Liver (tissue), 9 donors: ENCODE data around the gene WDR7. TPM values are rescaled to one million over a fixed set of nuclear protein-coding genes. Genes with fewer than 3 reads are reported as not detected.

ENCODE experiments used
- DNase-seq: peaks from one replicate; pipeline ENCODE4 v3.0.0-alpha.2; 2017; ENCODE audit warnings: low spot score
- H3K27ac ChIP-seq, 2 donors: one replicate each; pipeline ENCODE4 v1.7.0; 2013; ENCODE audit warnings: inconsistent platforms in 2 of 2, low read length in 2 of 2, control low read depth in 1 of 2, low read depth in 1 of 2, mild to moderate bottlenecking in 1 of 2
- H3K27me3 ChIP-seq, 4 donors: one replicate each; pipeline versions ENCODE4 v1.6.1 to v1.7.0; 2013; ENCODE audit warnings: low read length in 3 of 4, inconsistent platforms in 1 of 4, mild to moderate bottlenecking in 1 of 4, moderate library complexity in 1 of 4; ENCODE audit not compliant: control insufficient read depth in 4 of 4, insufficient read depth in 4 of 4
- H3K36me3 ChIP-seq, 4 donors: one replicate each; pipeline versions ENCODE4 v1.6.1 to v1.7.0; 2013; ENCODE audit warnings: low read length in 3 of 4, mild to moderate bottlenecking in 3 of 4, low read depth in 1 of 4, moderate library complexity in 1 of 4; ENCODE audit not compliant: control insufficient read depth in 4 of 4, insufficient read depth in 3 of 4
- H3K4me1 ChIP-seq, 4 donors: one replicate each; pipeline versions ENCODE4 v1.6.1 to v1.7.0; 2013; ENCODE audit warnings: low read length in 3 of 4, mild to moderate bottlenecking in 3 of 4, moderate library complexity in 1 of 4; ENCODE audit not compliant: control insufficient read depth in 4 of 4, insufficient read depth in 4 of 4
- H3K4me3 ChIP-seq, 3 donors: one replicate each; pipeline versions ENCODE4 v1.6.1 to v1.7.0; 2013; ENCODE audit warnings: low read length in 3 of 3, control low read depth in 1 of 3, low read depth in 1 of 3, mild to moderate bottlenecking in 1 of 3
- H3K9ac ChIP-seq, 2 donors: one replicate each; pipeline ENCODE4 v1.7.0; 2013; ENCODE audit warnings: low read length in 2 of 2, mild to moderate bottlenecking in 2 of 2, moderate library complexity in 2 of 2, control low read depth in 1 of 2, low read depth in 1 of 2
- H3K9me3 ChIP-seq, 4 donors: one replicate each; pipeline versions ENCODE4 v1.6.1 to v1.7.0; 2013; ENCODE audit warnings: low read length in 3 of 4; ENCODE audit not compliant: control insufficient read depth in 4 of 4
- ATF3 ChIP-seq: IDR thresholded peaks from 2 replicates; pipeline ENCODE4 v1.6.1; 2016; ENCODE audit warnings: antibody characterized with exemption
- CTCF ChIP-seq: fragments of 150-350 bp; IDR thresholded peaks from 2 replicates; pipeline ENCODE4 v1.5.1; 2017; ENCODE audit warnings: improper control_type of control experiment, low read depth, low read length; ENCODE audit not compliant: missing input control
- EGR1 ChIP-seq, 2 donors: IDR thresholded peaks; 2 replicates each; pipeline ENCODE4 v1.6.1; 2016 to 2018; ENCODE audit warnings: antibody characterized with exemption in 2 of 2, low read depth in 2 of 2
- FOXA1 ChIP-seq: IDR thresholded peaks from 2 replicates; pipeline ENCODE4 v1.6.1; 2016; ENCODE audit warnings: antibody characterized with exemption
- FOXA2 ChIP-seq: IDR thresholded peaks from 2 replicates; pipeline ENCODE4 v1.6.1; 2016; ENCODE audit warnings: antibody characterized with exemption
- GABPA ChIP-seq, 2 donors: IDR thresholded peaks in 1 of 2; conservative IDR thresholded peaks in 1 of 2; 2 replicates each; pipeline ENCODE4 v1.6.1; 2016; ENCODE audit warnings: antibody characterized with exemption in 2 of 2, mild to moderate bottlenecking in 1 of 2, moderate library complexity in 1 of 2
- HNF4A ChIP-seq, 2 donors: conservative IDR thresholded peaks; 2 replicates each; pipeline ENCODE4 v1.6.1; 2016; ENCODE audit warnings: antibody characterized with exemption in 2 of 2, mild to moderate bottlenecking in 2 of 2
- HNF4G ChIP-seq: IDR thresholded peaks from 2 replicates; pipeline ENCODE4 v1.6.1; 2016; ENCODE audit warnings: antibody characterized with exemption
- JUND ChIP-seq, 2 donors: IDR thresholded peaks; 2 replicates each; pipeline ENCODE4 v1.6.1; 2016; ENCODE audit warnings: antibody characterized with exemption in 2 of 2
- MAX ChIP-seq: IDR thresholded peaks from 2 replicates; pipeline ENCODE4 v1.6.1; 2016; ENCODE audit warnings: antibody characterized with exemption
- NR2F2 ChIP-seq: IDR thresholded peaks from 2 replicates; pipeline ENCODE4 v1.6.1; 2016; ENCODE audit warnings: antibody characterized with exemption
- RAD21 ChIP-seq, 2 donors: IDR thresholded peaks; 2 replicates each; pipeline ENCODE4 v1.6.1; 2016; ENCODE audit warnings: antibody characterized with exemption in 2 of 2, mild to moderate bottlenecking in 2 of 2
- REST ChIP-seq: IDR thresholded peaks from 2 replicates; pipeline ENCODE4 v1.6.1; 2016; ENCODE audit warnings: antibody characterized with exemption, mild to moderate bottlenecking
- RXRA ChIP-seq, 2 donors: IDR thresholded peaks; 2 replicates each; pipeline ENCODE4 v1.6.1; 2017 to 2018; ENCODE audit warnings: antibody characterized with exemption in 2 of 2, mild to moderate bottlenecking in 1 of 2
- SP1 ChIP-seq: IDR thresholded peaks from 2 replicates; pipeline ENCODE4 v1.6.1; 2018; ENCODE audit warnings: antibody characterized with exemption, mild to moderate bottlenecking
- TAF1 ChIP-seq: conservative IDR thresholded peaks from 2 replicates; pipeline ENCODE4 v1.6.1; 2016; ENCODE audit warnings: antibody characterized with exemption, mild to moderate bottlenecking
- YY1 ChIP-seq: IDR thresholded peaks from 2 replicates; pipeline ENCODE4 v1.6.1; 2016; ENCODE audit warnings: antibody characterized with exemption, mild to moderate bottlenecking
- ZBTB33 ChIP-seq: IDR thresholded peaks from 2 replicates; pipeline ENCODE4 v1.6.1; 2016; ENCODE audit warnings: antibody characterized with exemption
- WGBS: extraction: QIAGEN DNeasy Blood & Tissue Kit; methylation state at CpG from one replicate; pipeline ENCODE4 v1.1.7; 2013; 5-methylcytosine and 5-hydroxymethylcytosine counted together
- polyA plus RNA-seq, 2 donors: library from polyadenylated mRNA; stranded (reverse) in 1 of 2; unstranded in 1 of 2; fragments of 200-250 nt in 1 of 2; fragments of >200 nt in 1 of 2; fragmentation: Nextera tagmentation in 1 of 2; extraction: Ambion mirVana in 1 of 2; gene quantifications; one replicate each; pipeline versions ENCODE4 v1.2.1 to v1.2.3, GENCODE V29; 2013 to 2015
- total RNA-seq, 2 donors: library from RNA; depleted of rRNA; stranded (reverse); fragments of >200 nt; gene quantifications; one replicate each; pipeline ENCODE4 v1.2.3, GENCODE V29; 2014
- donor health status: healthy.
- donor health status: healthy.
- donor health status: healthy.
- donor health status: healthy.
- donor health status: healthy.

The WDR7 gene
- total and polyA plus RNA-seq, 4 donors: 4.5 to 26.6 (median 13.2) TPM

- peak; percentile 63 to 73 for TF ChIP-seq RAD21 (IDR thresholded peaks at IDR 0.05)
- no peak for TF ChIP-seq REST
- TF ChIP-seq NR2F2: no peak
- no peak for TF ChIP-seq SP1
- peak; percentile 32 for TF ChIP-seq CTCF
- no peak for DNase-seq
- H3K9ac ChIP-seq: no peak overlapping the region
- no peaks in the 10 kb centered on the region for H3K27me3 ChIP-seq
- no peaks in the 10 kb centered on the region for H3K9me3 ChIP-seq
- H3K4me1 ChIP-seq: peaks cover 0 to 2% (median 0%) of the 10 kb centered on the region in 4 donors
- WGBS: 49% methylated on average over 5 of the region's 5 CpGs
- H3K27ac ChIP-seq: no peak overlapping the region
- no peaks in the 10 kb centered on the region for H3K36me3 ChIP-seq
- no peak overlapping the region for H3K4me3 ChIP-seq
These were observed 51.8 kb downstream of the WDR7 start for GRCh38 chr18:56702946-56703345.

GRCh38 chr18:56709463-56709862 is 58.3 kb downstream of the WDR7 start:
- H3K9ac ChIP-seq: no peak overlapping the region
- WGBS: 60% methylated on average over 2 of the region's 2 CpGs
- H3K4me3 ChIP-seq: no peak overlapping the region
- DNase-seq: no peak
- no peaks in the 10 kb centered on the region for H3K36me3 ChIP-seq
- H3K9me3 ChIP-seq: no peaks in the 10 kb centered on the region
- no peak overlapping the region for H3K27ac ChIP-seq
- TF ChIP-seq HNF4A (conservative IDR thresholded peaks at IDR 0.05): no peak
- TF ChIP-seq HNF4G: no peak
- TF ChIP-seq EGR1 (IDR thresholded peaks at IDR 0.05; ENCODE audit: low read depth in 2 of 2): no peak
- no peak for TF ChIP-seq ZBTB33
- no peak for TF ChIP-seq NR2F2
- TF ChIP-seq SP1: no peak
- TF ChIP-seq FOXA1: no peak
- TF ChIP-seq FOXA2: no peak
- TF ChIP-seq CTCF: no peak
- no peak for TF ChIP-seq YY1
- TF ChIP-seq JUND (IDR thresholded peaks at IDR 0.05): peak; percentile 50 to 74
- TF ChIP-seq TAF1: no peak
- no peak for TF ChIP-seq MAX
- no peak for TF ChIP-seq REST
- peak; percentile 36 for TF ChIP-seq ATF3
- no peak for TF ChIP-seq RXRA (IDR thresholded peaks at IDR 0.05)
- TF ChIP-seq GABPA (IDR thresholded peaks at IDR 0.05 in 1 of 2, conservative IDR thresholded peaks at IDR 0.05 in 1 of 2): no peak
- TF ChIP-seq RAD21 (IDR thresholded peaks at IDR 0.05): peak; percentile 36 to 51
- H3K4me1 ChIP-seq: peaks cover 0 to 2% (median 0%) of the 10 kb centered on the region in 4 donors
- H3K27me3 ChIP-seq: no peaks in the 10 kb centered on the region
